GM12872 (cell line): ENCODE measurements around the gene PCLAF.

Source experiments
- CTCF ChIP-seq: IDR thresholded peaks from 3 replicates; pipeline ENCODE4 v1.5.1; 2011; ENCODE audit warnings: low read depth, mild to moderate bottlenecking, low read length, moderate library complexity; ENCODE audit not compliant: insufficient read depth

Gene PCLAF

GRCh38 chr15:64341961-64342360, 39.3 kb downstream of the PCLAF start:
- no peak for TF ChIP-seq CTCF

DNA sequence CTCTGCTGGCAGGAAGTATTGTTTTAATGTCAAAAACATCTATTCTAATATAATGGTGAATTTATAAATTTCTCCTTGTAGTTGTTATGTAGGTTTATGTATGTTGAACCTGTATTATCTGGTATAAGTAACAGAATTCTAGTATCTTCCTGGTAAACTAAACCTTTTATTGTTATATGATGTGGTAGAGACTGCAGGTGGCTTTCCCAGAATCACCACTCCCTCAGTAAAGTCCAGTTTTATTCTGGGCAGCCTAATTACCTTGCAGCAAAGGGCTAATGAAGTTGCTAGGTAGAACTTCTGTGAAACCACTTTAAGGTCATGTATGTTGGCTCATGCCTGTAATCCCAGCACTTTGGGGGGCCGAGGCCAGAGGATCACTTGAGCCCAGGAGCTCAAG, 40.9 kb downstream of the PCLAF start:
- no peak for TF ChIP-seq CTCF

- TF ChIP-seq CTCF = no peak
Measured at GRCh38 chr15:64337761-64338160, 43.5 kb downstream of the PCLAF start.

DNA sequence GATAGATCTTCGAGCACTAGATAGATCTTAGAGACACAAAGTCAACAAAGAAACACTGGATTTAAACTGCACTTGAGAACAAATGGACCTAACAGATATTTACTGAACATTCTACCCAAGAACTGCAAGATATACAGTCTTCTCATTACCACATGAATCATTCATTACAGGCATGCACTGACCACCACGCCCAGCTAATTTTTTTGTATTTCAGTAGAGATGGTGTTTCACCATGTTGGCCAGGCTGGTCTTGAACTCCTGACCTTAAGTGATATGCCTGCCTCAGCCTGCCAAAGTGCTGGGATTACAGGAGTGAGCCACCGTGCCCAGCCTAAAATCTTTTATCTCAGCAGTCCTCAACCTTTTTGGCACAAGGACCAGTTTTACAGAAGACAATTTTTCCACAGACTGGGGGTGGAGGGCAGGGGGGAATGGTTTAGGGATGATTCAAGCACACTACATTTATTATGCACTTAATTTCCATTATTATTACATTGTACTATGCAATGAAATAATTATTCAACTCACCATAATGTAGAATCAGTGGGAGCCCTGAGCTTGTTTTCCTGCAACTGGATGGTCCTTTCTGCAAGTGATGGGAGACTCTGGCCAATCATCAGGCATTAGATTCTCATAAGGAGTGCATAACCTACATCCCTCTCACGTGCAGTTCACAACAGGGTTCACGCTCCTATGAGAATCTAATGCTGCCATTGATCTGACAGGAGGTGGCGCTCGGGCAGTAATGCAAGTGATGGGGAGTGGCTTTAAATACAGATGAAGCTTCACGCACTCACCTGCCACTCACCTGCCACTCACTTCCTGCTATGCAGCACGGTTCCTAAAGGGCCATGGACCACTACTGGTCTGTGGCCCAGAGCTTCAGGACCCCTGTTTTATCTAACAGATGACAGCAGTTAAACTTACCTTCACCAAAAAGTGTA, 47.0 kb downstream of the PCLAF start:
- TF ChIP-seq CTCF = no peak

DNA sequence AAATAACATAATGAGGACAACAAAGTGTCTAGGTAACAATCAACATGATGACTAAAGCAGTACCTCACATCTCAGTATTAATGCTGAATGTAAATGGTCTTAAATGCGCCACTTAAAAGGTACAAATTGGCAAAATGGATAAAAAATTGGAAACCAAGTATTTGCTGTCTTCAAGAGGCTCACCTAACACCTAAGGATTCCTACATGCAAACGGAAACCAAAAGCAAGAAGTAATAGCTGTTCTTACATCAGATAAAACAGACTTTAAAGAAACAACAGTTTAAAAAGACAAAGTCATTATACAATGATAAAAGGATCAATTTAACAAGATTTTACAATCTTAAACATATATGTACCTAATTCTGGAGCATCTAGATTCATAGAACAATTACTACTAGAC, 47.7 kb downstream of the PCLAF start:
- TF ChIP-seq CTCF = no peak

GRCh38 chr15:64324165-64324877, 56.9 kb downstream of the PCLAF start:
- no peak for TF ChIP-seq CTCF

GRCh38 chr15:64315216-64315615, 66.0 kb downstream of the PCLAF start:
- no peak for TF ChIP-seq CTCF
